HepG2 (cell line): ENCODE results near the gene SGCD. TPM values are rescaled to one million over a fixed set of nuclear protein-coding genes. Genes with fewer than 3 reads are reported as not detected.

Experiments
- ATAC-seq: fragments of 200-7000 bp; cut with Tn5 transposase; 3 replicates; pipeline ENCODE4 v1.9.1; 2020; ENCODE audit warnings: mild to moderate bottlenecking, moderate library complexity
- BruUV-seq: library from RNA; stranded (reverse); fragments of 400-500 nt; replicated peaks from 2 replicates; lab custom pipeline; 2021; lab: Mats Ljungman, UMichigan
- CTCF ChIA-PET: fragments of 300-600 bp; formaldehyde crosslinking; extraction: SDS; loops from one replicate; lab custom pipeline; 2021; ENCODE audit warnings: low total read pairs, inconsistent platforms, low intra/inter-chr PET ratio; lab: Yijun Ruan, JAX
- POLR2A ChIA-PET: fragments of 350-600 bp; sonication (Branson Sonifier 250); formaldehyde crosslinking; loops from one replicate; lab custom pipeline; 2020; ENCODE audit warnings: antibody characterized with exemption, inconsistent platforms; lab: Yijun Ruan, JAX
- DNase-seq: peaks from one replicate; pipeline ENCODE4 v3.0.0-alpha.2; 2015; ENCODE audit warnings: low spot score
- FAIRE-seq: peaks from 3 replicates; lab custom pipeline; 2011; peaks lifted over from hg19 to GRCh38; lab: Jason Lieb, UNC
- H2AFZ ChIP-seq: one replicate; pipeline ENCODE4 v1.6.1; 2011; ENCODE audit warnings: low read length, inconsistent platforms
- H3K27ac ChIP-seq: fragments of 300-600 bp; 3 replicates; pipeline ENCODE4 v1.8.0; 2011; ENCODE audit warnings: mixed run types, mild to moderate bottlenecking, mixed read lengths, low read length, inconsistent platforms; ENCODE audit not compliant: insufficient read depth; ENCODE audit errors: extremely low read length
- H3K27me3 ChIP-seq, 2 experiments: fragments of 200-600 bp in 1 of 2; 2 replicates in 1 of 2; 3 replicates in 1 of 2; pipeline versions ENCODE4 v1.6.0 to v1.8.0; 2011; ENCODE audit warnings: low read length in 2 of 2, mild to moderate bottlenecking in 2 of 2, moderate library complexity in 2 of 2, inconsistent platforms in 1 of 2; ENCODE audit not compliant: insufficient read depth in 2 of 2, control insufficient read depth in 1 of 2
- H3K36me3 ChIP-seq, 2 experiments: fragments of 200-600 bp in 1 of 2; replicated peaks in 1 of 2; 2 replicates in 1 of 2; 3 replicates in 1 of 2; pipeline versions ENCODE4 v1.5.1 to v1.8.0; 2011; ENCODE audit warnings: low read length in 2 of 2, inconsistent platforms in 1 of 2; ENCODE audit not compliant: insufficient read depth in 2 of 2, control insufficient read depth in 1 of 2
- H3K4me1 ChIP-seq: 2 replicates; pipeline ENCODE4 v1.5.1; 2012; ENCODE audit warnings: low read length, inconsistent platforms; ENCODE audit not compliant: insufficient read depth
- H3K4me2 ChIP-seq: 2 replicates; pipeline ENCODE4 v1.6.0; 2011; ENCODE audit warnings: low read depth, low read length, inconsistent platforms
- H3K4me3 ChIP-seq, 3 experiments: fragments of 200-600 bp in 1 of 3; sonication (generic), shearing (Covaris generic) in 1 of 3; replicated peaks in 1 of 3; 2 replicates each; pipeline ENCODE4 v1.5.1; 2011 to 2016; ENCODE audit warnings: low read length in 3 of 3, inconsistent platforms in 2 of 3, low read depth in 2 of 3, mild to moderate bottlenecking in 2 of 3, control low read depth in 1 of 3, mixed read lengths in 1 of 3; ENCODE audit not compliant: insufficient read depth in 1 of 3
- H3K79me2 ChIP-seq: one replicate; pipeline ENCODE4 v1.6.1; 2011; ENCODE audit warnings: low read length, inconsistent platforms; ENCODE audit not compliant: insufficient read depth
- H3K9ac ChIP-seq: 2 replicates; pipeline ENCODE4 v1.6.0; 2011; ENCODE audit warnings: mild to moderate bottlenecking, low read depth, low read length, inconsistent platforms; ENCODE audit not compliant: insufficient read depth
- H3K9me3 ChIP-seq: 2 replicates; pipeline ENCODE4 v1.5.1; 2012; ENCODE audit warnings: mild to moderate bottlenecking, low read length
- H4K20me1 ChIP-seq: 2 replicates; pipeline ENCODE4 v1.6.0; 2011; ENCODE audit warnings: inconsistent platforms, mild to moderate bottlenecking, low read length, moderate library complexity; ENCODE audit not compliant: insufficient read depth
- CREB1 ChIP-seq, 2 experiments: fragments of 450-650 bp in 1 of 2; IDR thresholded peaks; 2 replicates each; pipeline ENCODE4 v1.6.1; 2016 to 2017; ENCODE audit warnings: control low read depth in 1 of 2, mild to moderate bottlenecking in 1 of 2, missing compliant biosample characterization in 1 of 2, missing genetic modification characterization in 1 of 2
- GTF2F1 ChIP-seq: fragments of 150-350 bp; IDR thresholded peaks from 2 replicates; pipeline ENCODE4 v1.6.1; 2014; ENCODE audit warnings: low read length
- HNRNPH1 ChIP-seq: fragments of 200-400 bp; formaldehyde crosslinking; optimal IDR thresholded peaks from 2 replicates; pipeline ENCODE3; 2017; ENCODE audit warnings: mild to moderate bottlenecking, low read depth, low read length
- MAFG ChIP-seq: sonication (generic); formaldehyde crosslinking; IDR thresholded peaks from 2 replicates; pipeline ENCODE4 v1.5.1; 2020; ENCODE audit warnings: mild to moderate bottlenecking, missing genetic modification reagents
- PHF20 ChIP-seq: sonication (generic); formaldehyde crosslinking; IDR thresholded peaks from 2 replicates; pipeline ENCODE4 v1.5.0; 2020; ENCODE audit warnings: mild to moderate bottlenecking, missing genetic modification reagents
- SSRP1 ChIP-seq: IDR thresholded peaks from 2 replicates; pipeline ENCODE4 v1.6.1; 2016; ENCODE audit warnings: control low read depth
- ZFY ChIP-seq: sonication (generic); formaldehyde crosslinking; IDR thresholded peaks from 2 replicates; pipeline ENCODE4 v1.4.0; 2020; ENCODE audit warnings: missing genetic modification reagents
- ZHX2 ChIP-seq, 2 experiments: sonication (generic) in 1 of 2; formaldehyde crosslinking in 1 of 2; IDR thresholded peaks; 2 replicates each; pipeline versions ENCODE4 v1.6.1 to v1.9.0; 2014 to 2022; ENCODE audit warnings: antibody characterized with exemption in 1 of 2, borderline replicate concordance in 1 of 2, inconsistent platforms in 1 of 2, low read depth in 1 of 2, missing genetic modification reagents in 1 of 2
- ZNF124 ChIP-seq: sonication (generic); formaldehyde crosslinking; IDR thresholded peaks from 2 replicates; pipeline ENCODE4 v1.4.0; 2020; ENCODE audit warnings: missing genetic modification reagents
- ZNF251 ChIP-seq: sonication (generic); formaldehyde crosslinking; IDR thresholded peaks from 2 replicates; pipeline ENCODE4 v1.9.0; 2021; ENCODE audit warnings: mild to moderate bottlenecking, missing genetic modification reagents
- ZNF550 ChIP-seq: sonication (generic); formaldehyde crosslinking; IDR thresholded peaks from 2 replicates; pipeline ENCODE4 v1.4.0; 2020; ENCODE audit warnings: mild to moderate bottlenecking, missing genetic modification reagents, borderline replicate concordance
- ZNF724P ChIP-seq: sonication (generic); formaldehyde crosslinking; IDR thresholded peaks from 2 replicates; pipeline ENCODE4 v1.8.0; 2022; ENCODE audit warnings: missing genetic modification reagents, borderline replicate concordance
- WGBS: methylation state at CpG from one replicate; pipeline ENCODE4 v1.1.6; 2017; ENCODE audit warnings: low lambda C conversion rate; 5-methylcytosine and 5-hydroxymethylcytosine counted together
- in situ Hi-C: cut with HindIII; loops from 2 replicates; pipeline ENCODE4 v1.10.0; 2017; ENCODE audit warnings: low pct_unique_long_range_greater_than_20kb; ENCODE audit not compliant: extremely low pct_ligation_motif_present
- intact Hi-C: fragments of 100-400 bp; cut with micrococcal nuclease; formaldehyde crosslinking; loops from one replicate; pipeline ENCODE4 v1.10.0; 2022; ENCODE audit not compliant: unreplicated experiment
- polyA plus RNA-seq, 8 experiments: library from polyadenylated mRNA; depleted of rRNA in 3 of 8; stranded (reverse) in 7 of 8; unstranded in 1 of 8; fragments of >200 nt; fragmentation: Illumina TruSeq in 4 of 8; extraction: Trizol in 4 of 8; gene quantifications; 2 replicates each; pipeline versions ENCODE4 v1.2.1 to v1.2.3, GENCODE V29; 2011 to 2016; ENCODE audit warnings: low read depth in 4 of 8, missing spikeins in 1 of 8, mixed read lengths in 1 of 8; ENCODE audit not compliant: insufficient read depth in 1 of 8
- total RNA-seq, 5 experiments: library from RNA; depleted of rRNA; stranded (reverse); fragments of >200 nt; fragmentation: Illumina TruSeq; extraction: Trizol; gene quantifications; 2 replicates each; pipeline ENCODE4 v1.2.3, GENCODE V29; 2016; ENCODE audit warnings: low read depth in 1 of 5
- TF ChIP-seq, protein P1 (sequence below): IDR thresholded peaks from 2 replicates; pipeline ENCODE4 v1.6.1; 2016; ENCODE audit warnings: low read depth, control low read depth

Gene SGCD
- total and polyA plus RNA-seq, 2 of the 13 experiments (the other 11 are each of a cell fraction or from before 2014, with no cell fraction given): not detected

DNA sequence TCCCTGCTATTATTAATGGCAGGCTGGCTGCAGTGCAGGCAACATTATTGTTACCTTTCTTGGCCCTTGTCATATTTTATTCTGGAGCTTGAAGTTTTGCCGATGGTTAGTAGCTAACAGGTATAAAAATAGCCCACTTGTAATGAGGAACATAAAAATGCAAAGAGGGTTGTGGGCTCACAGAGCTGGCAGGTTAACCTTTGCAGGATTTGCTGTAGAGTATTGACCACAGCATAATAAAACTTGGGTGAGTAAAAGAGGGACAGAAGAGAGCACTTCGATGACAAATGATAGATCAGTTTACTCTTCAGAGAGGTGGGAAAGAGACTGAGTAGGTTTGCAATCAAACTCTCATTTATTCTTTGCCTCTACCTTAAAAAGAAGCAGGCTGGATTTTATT, 49.7 kb upstream of the SGCD start:
- TF ChIP-seq GTF2F1 (no peak), ZFY (no peak), ZNF550 (CRISPR knock-in tag) (no peak), ZNF124 (CRISPR knock-in tag) (no peak)
- TF ChIP-seq, protein P1, sequence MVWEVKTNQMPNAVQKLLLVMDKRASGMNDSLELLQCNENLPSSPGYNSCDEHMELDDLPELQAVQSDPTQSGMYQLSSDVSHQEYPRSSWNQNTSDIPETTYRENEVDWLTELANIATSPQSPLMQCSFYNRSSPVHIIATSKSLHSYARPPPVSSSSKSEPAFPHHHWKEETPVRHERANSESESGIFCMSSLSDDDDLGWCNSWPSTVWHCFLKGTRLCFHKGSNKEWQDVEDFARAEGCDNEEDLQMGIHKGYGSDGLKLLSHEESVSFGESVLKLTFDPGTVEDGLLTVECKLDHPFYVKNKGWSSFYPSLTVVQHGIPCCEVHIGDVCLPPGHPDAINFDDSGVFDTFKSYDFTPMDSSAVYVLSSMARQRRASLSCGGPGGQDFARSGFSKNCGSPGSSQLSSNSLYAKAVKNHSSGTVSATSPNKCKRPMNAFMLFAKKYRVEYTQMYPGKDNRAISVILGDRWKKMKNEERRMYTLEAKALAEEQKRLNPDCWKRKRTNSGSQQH (CRISPR knock-in tag): no peak
- CTCF ChIA-PET: no interaction called here

GRCh38 chr5:156295431-156295830, 31.5 kb upstream of the SGCD start:
- DNase-seq (no peak), FAIRE-seq (no peak), ATAC-seq (no peak)
- H3K27me3 ChIP-seq: no peaks in the 10 kb centered on the region
- ChIA-PET POLR2A (no interaction called here), CTCF (no interaction called here)
- 0% methylated on average over 1 of the region's 1 CpG for WGBS
- no peak overlapping the region for H3K9ac ChIP-seq
- no peaks in the 10 kb centered on the region for H3K4me1 ChIP-seq
- H3K9me3 ChIP-seq: peaks cover 17% of the 10 kb centered on the region
- H4K20me1 ChIP-seq: no peaks in the 10 kb centered on the region
- in situ Hi-C loops (no loop called here), intact Hi-C loops (no loop called here)
- H3K79me2 ChIP-seq: no peaks in the 10 kb centered on the region
- H3K27ac ChIP-seq: no peak overlapping the region
- no TSS peak for BruUV-seq
- H3K36me3 ChIP-seq: no peaks in the 10 kb centered on the region
- no peak overlapping the region for H2AFZ ChIP-seq
- no peak overlapping the region for H3K4me3 ChIP-seq
- H3K4me2 ChIP-seq: no peak overlapping the region
- TF ChIP-seq CREB1 (IDR thresholded peaks at IDR 0.05): no peak
- TF ChIP-seq CREB1 (CRISPR knock-in tag; IDR thresholded peaks at IDR 0.05): no peak
- TF ChIP-seq SSRP1 (CRISPR knock-in tag): no peak
- no peak for TF ChIP-seq ZHX2 (IDR thresholded peaks at IDR 0.05; ENCODE audit: low read depth)
- TF ChIP-seq ZHX2 (CRISPR knock-in tag; IDR thresholded peaks at IDR 0.05; ENCODE audit: borderline replicate concordance): no peak
- no peak for TF ChIP-seq MAFG
- no peak for TF ChIP-seq PHF20 (CRISPR knock-in tag)
- TF ChIP-seq ZNF251 (CRISPR knock-in tag): no peak
- no peak for TF ChIP-seq HNRNPH1
- TF ChIP-seq ZNF724P (CRISPR knock-in tag): no peak

More for the DNA sequence above, 49.7 kb upstream of the SGCD start:
- Histone ChIP-seq H3K4me2 (no peak overlapping the region), H3K36me3 (no peaks in the 10 kb centered on the region), H3K9ac (no peak overlapping the region), H3K4me1 (no peaks in the 10 kb centered on the region), H3K9me3 (no peaks in the 10 kb centered on the region), H3K27ac (no peak overlapping the region), H2AFZ (no peak overlapping the region), H3K79me2 (no peaks in the 10 kb centered on the region), H4K20me1 (no peaks in the 10 kb centered on the region), H3K27me3 (no peaks in the 10 kb centered on the region), H3K4me3 (no peak overlapping the region)
- DNase-seq: no peak
- no peak for FAIRE-seq
- in situ Hi-C loops: no loop called here
- BruUV-seq: no TSS peak
- WGBS: 3% methylated on average over 2 of the region's 2 CpGs
- POLR2A ChIA-PET: no interaction called here
- intact Hi-C loops: no loop called here
- no peak for ATAC-seq
